K562 (cell line): ENCODE data around the gene FAM50A. TPM values are rescaled to one million over a fixed set of nuclear protein-coding genes. Genes with fewer than 3 reads are reported as not detected.

Experiments used
- DEAF1 ChIP-seq: fragments of 450-650 bp; formaldehyde crosslinking; IDR thresholded peaks from 2 replicates; pipeline ENCODE4 v1.4.0; 2020; ENCODE audit warnings: mild to moderate bottlenecking, moderate library complexity
- MIER1 ChIP-seq: fragments of 450-650 bp; IDR thresholded peaks from 2 replicates; pipeline ENCODE4 v1.6.1; 2016; ENCODE audit warnings: antibody characterized with exemption, mild to moderate bottlenecking, low read depth
- NCOA1 ChIP-seq: fragments of 450-650 bp; IDR thresholded peaks from 2 replicates; pipeline ENCODE4 v1.6.1; 2016; ENCODE audit warnings: low read depth
- PBX2 ChIP-seq, 2 experiments: IDR thresholded peaks in 1 of 2; conservative IDR thresholded peaks in 1 of 2; 2 replicates each; pipeline ENCODE4 v1.6.1; 2016; ENCODE audit warnings: low read depth in 2 of 2, mild to moderate bottlenecking in 1 of 2, missing compliant biosample characterization in 1 of 2, missing genetic modification characterization in 1 of 2, moderate library complexity in 1 of 2
- PRDM10 ChIP-seq: fragments of 450-650 bp; IDR thresholded peaks from 2 replicates; pipeline ENCODE4 v1.6.1; 2018; ENCODE audit not compliant: partially characterized antibody
- ZBTB49 ChIP-seq: sonication (generic); formaldehyde crosslinking; IDR thresholded peaks from 2 replicates; pipeline ENCODE4 v1.8.0; 2022; ENCODE audit warnings: missing genetic modification reagents, mild to moderate bottlenecking, borderline replicate concordance
- ZBTB9 ChIP-seq: fragments of 450-650 bp; formaldehyde crosslinking; IDR thresholded peaks from 2 replicates; pipeline ENCODE4 v1.4.0; 2020; ENCODE audit warnings: mild to moderate bottlenecking, moderate library complexity
- ZNF24 ChIP-seq: fragments of 450-650 bp; IDR thresholded peaks from 2 replicates; pipeline ENCODE4 v1.6.1; 2016
- ZNF696 ChIP-seq: fragments of 250-450 bp; sonication (Bioruptor Pico); conservative IDR thresholded peaks from 2 replicates; pipeline ENCODE4 v1.4.0; 2020; ENCODE audit warnings: mild to moderate bottlenecking, moderate library complexity
- polyA plus RNA-seq, 8 experiments: library from polyadenylated mRNA; depleted of rRNA in 4 of 8; stranded (reverse) in 5 of 8; unstranded in 3 of 8; fragments of >200 nt; fragmentation: Nextera tagmentation in 2 of 8; fragmentation: Illumina TruSeq in 1 of 8; extraction: Ambion mirVana in 2 of 8; extraction: Trizol in 1 of 8; gene quantifications; 2 replicates each; pipeline versions ENCODE4 v1.2.1 to v1.2.3, GENCODE V29; 2011 to 2014; ENCODE audit warnings: inconsistent platforms in 1 of 8, missing spikeins in 1 of 8
- total RNA-seq, 7 experiments: library from RNA; depleted of rRNA in 6 of 7; stranded (reverse); fragments of >200 nt in 6 of 7; fragmentation: Illumina TruSeq in 2 of 7; extraction: Trizol in 2 of 7; gene quantifications; 2 replicates each; pipeline versions ENCODE4 v1.2.1 to v1.2.3, GENCODE V29; 2011 to 2021; ENCODE audit warnings: low replicate concordance in 1 of 7

FAM50A gene
- total and polyA plus RNA-seq, 9 of the 15 experiments (the other 6 are each of a cell fraction or from before 2014, with no cell fraction given): 4.4 to 114 (median 67.3) TPM

GRCh38 chrX:154482786-154483185 is 38.8 kb downstream of the FAM50A start (continued):
- TF ChIP-seq PRDM10 (no peak), ZNF696 (CRISPR knock-in tag) (no peak), DEAF1 (CRISPR knock-in tag) (no peak), ZNF24 (no peak), NCOA1 (no peak), MIER1 (no peak), ZBTB49 (CRISPR knock-in tag) (no peak), PBX2 (CRISPR knock-in tag; IDR thresholded peaks at IDR 0.05; ENCODE audit: low read depth) (no peak), PBX2 (tag; conservative IDR thresholded peaks at IDR 0.05; ENCODE audit: low read depth) (no peak), ZBTB9 (CRISPR knock-in tag) (no peak)
